SK-N-SH treated with all-trans-retinoic acid at 6 μM for 48 hours (cell line): ENCODE data around the gene HIVEP3.

Experiments
- ATAC-seq: fragments of 200-7000 bp; cut with Tn5 transposase; 3 replicates; pipeline ENCODE4 v1.9.1; 2020; ENCODE audit warnings: mild to moderate bottlenecking, moderate library complexity
- ARNTL ChIP-seq: fragments of 450-650 bp; formaldehyde crosslinking; IDR thresholded peaks from 2 replicates; pipeline ENCODE4 v1.5.0; 2020; ENCODE audit warnings: low read depth, mild to moderate bottlenecking, moderate library complexity, borderline replicate concordance
- BACH2 ChIP-seq: fragments of 250-450 bp; sonication (Bioruptor Pico); IDR thresholded peaks from 2 replicates; pipeline ENCODE4 v1.9.0; 2021; ENCODE audit warnings: mild to moderate bottlenecking, borderline replicate concordance
- CREB5 ChIP-seq: fragments of 250-450 bp; sonication (Bioruptor Pico); IDR thresholded peaks from 2 replicates; pipeline ENCODE4 v1.5.1; 2020; ENCODE audit warnings: low read depth, mild to moderate bottlenecking, moderate library complexity
- CSDC2 ChIP-seq: fragments of 250-450 bp; sonication (Bioruptor Pico); IDR thresholded peaks from 2 replicates; pipeline ENCODE4 v1.5.0; 2020; ENCODE audit warnings: mild to moderate bottlenecking, moderate library complexity
- ESRRG ChIP-seq: fragments of 250-450 bp; sonication (Bioruptor Pico); IDR thresholded peaks from 2 replicates; pipeline ENCODE4 v1.6.1; 2021; ENCODE audit warnings: mild to moderate bottlenecking
- GLIS3 ChIP-seq: fragments of 250-450 bp; sonication (Bioruptor Pico); IDR thresholded peaks from 2 replicates; pipeline ENCODE4 v1.5.0; 2020; ENCODE audit warnings: mild to moderate bottlenecking, moderate library complexity
- ISL1 ChIP-seq: fragments of 250-450 bp; sonication (Bioruptor Pico); IDR thresholded peaks from 2 replicates; pipeline ENCODE4 v2.1.2; 2022; ENCODE audit warnings: mild to moderate bottlenecking, moderate library complexity
- OSR1 ChIP-seq: fragments of 250-450 bp; sonication (Bioruptor Pico); IDR thresholded peaks from 2 replicates; pipeline ENCODE4 v1.8.0; 2022; ENCODE audit warnings: moderate library complexity, mild to moderate bottlenecking, inconsistent platforms
- PATZ1 ChIP-seq: fragments of 250-450 bp; sonication (Bioruptor Pico); IDR thresholded peaks from 2 replicates; pipeline ENCODE4 v1.8.0; 2020; ENCODE audit warnings: mild to moderate bottlenecking, moderate library complexity, borderline replicate concordance
- POU6F1 ChIP-seq: fragments of 250-450 bp; sonication (Bioruptor Pico); IDR thresholded peaks from 2 replicates; pipeline ENCODE4 v1.8.0; 2021; ENCODE audit warnings: low read depth, mild to moderate bottlenecking, moderate library complexity, borderline replicate concordance
- PPARA ChIP-seq: fragments of 250-450 bp; sonication (Bioruptor Pico); IDR thresholded peaks from 2 replicates; pipeline ENCODE4 v1.5.0; 2020; ENCODE audit warnings: mild to moderate bottlenecking, borderline replicate concordance
- SNAI2 ChIP-seq: fragments of 250-450 bp; sonication (Bioruptor Pico); IDR thresholded peaks from 2 replicates; pipeline ENCODE4 v1.5.0; 2020; ENCODE audit warnings: mild to moderate bottlenecking, moderate library complexity
- TCF4 ChIP-seq: fragments of 250-450 bp; sonication (Bioruptor Pico); IDR thresholded peaks from 2 replicates; pipeline ENCODE4 v1.8.0; 2021; ENCODE audit warnings: mild to moderate bottlenecking, moderate library complexity, borderline replicate concordance
- TOX ChIP-seq: fragments of 250-450 bp; sonication (Bioruptor Pico); IDR thresholded peaks from 2 replicates; pipeline ENCODE4 v1.8.0; 2021; ENCODE audit warnings: mild to moderate bottlenecking, moderate library complexity, borderline replicate concordance
- TSHZ2 ChIP-seq: fragments of 250-450 bp; sonication (Bioruptor Pico); IDR thresholded peaks from 2 replicates; pipeline ENCODE4 v1.5.0; 2020; ENCODE audit warnings: mild to moderate bottlenecking, moderate library complexity
- ZC3H10 ChIP-seq: fragments of 250-450 bp; sonication (Bioruptor Pico); IDR thresholded peaks from 2 replicates; pipeline ENCODE4 v1.5.1; 2021; ENCODE audit warnings: mild to moderate bottlenecking, moderate library complexity
- ZFP30 ChIP-seq: fragments of 450-650 bp; formaldehyde crosslinking; IDR thresholded peaks from 2 replicates; pipeline ENCODE4 v1.5.0; 2022; ENCODE audit warnings: mild to moderate bottlenecking, moderate library complexity
- ZNF565 ChIP-seq: fragments of 450-650 bp; formaldehyde crosslinking; conservative IDR thresholded peaks from 2 replicates; pipeline ENCODE4 v1.5.0; 2020; ENCODE audit warnings: low read depth, mild to moderate bottlenecking, moderate library complexity
- ZNF70 ChIP-seq: fragments of 450-650 bp; formaldehyde crosslinking; IDR thresholded peaks from 2 replicates; pipeline ENCODE4 v1.5.0; 2020; ENCODE audit warnings: mild to moderate bottlenecking, moderate library complexity
- ZNF8 ChIP-seq: fragments of 450-650 bp; formaldehyde crosslinking; IDR thresholded peaks from 2 replicates; pipeline ENCODE4 v1.5.0; 2020; ENCODE audit warnings: mild to moderate bottlenecking, moderate library complexity

The HIVEP3 gene

GRCh38 chr1:41933106-41933505 is 14.4 kb upstream of the HIVEP3 start:
- TF ChIP-seq PATZ1 (CRISPR knock-in tag), result no peak
- no peak for TF ChIP-seq TSHZ2 (CRISPR knock-in tag)
- TF ChIP-seq ZNF565, result no peak
- no peak for TF ChIP-seq OSR1 (CRISPR knock-in tag)
- no peak for TF ChIP-seq ZNF8
- TF ChIP-seq ZFP30 (CRISPR knock-in tag), result no peak
- no peak for TF ChIP-seq SNAI2 (CRISPR knock-in tag)
- no peak for TF ChIP-seq ARNTL
- no peak for TF ChIP-seq TCF4
- TF ChIP-seq POU6F1 (CRISPR knock-in tag), result no peak
- no peak for TF ChIP-seq ISL1 (CRISPR knock-in tag)
- no peak for TF ChIP-seq TOX (CRISPR knock-in tag)
- no peak for TF ChIP-seq CSDC2 (CRISPR knock-in tag)
- TF ChIP-seq BACH2 (CRISPR knock-in tag), result no peak
- ATAC-seq, result no peak

- TF ChIP-seq GLIS3 (CRISPR knock-in tag) (no peak), ARNTL (no peak), OSR1 (CRISPR knock-in tag) (no peak), PATZ1 (CRISPR knock-in tag) (no peak), ZC3H10 (CRISPR knock-in tag) (no peak), BACH2 (CRISPR knock-in tag) (no peak), PPARA (CRISPR knock-in tag) (no peak), CREB5 (CRISPR knock-in tag) (no peak), ESRRG (CRISPR knock-in tag) (no peak)
- no peak for ATAC-seq
These were observed 12.9 kb upstream of the HIVEP3 start for GRCh38 chr1:41931578-41931977.

GRCh38 chr1:41927118-41927517 is 8.4 kb upstream of the HIVEP3 start:
- TF ChIP-seq TSHZ2 (CRISPR knock-in tag), result no peak
- TF ChIP-seq ZNF8, result no peak
- TF ChIP-seq TCF4, result no peak
- TF ChIP-seq POU6F1 (CRISPR knock-in tag), result no peak
- TF ChIP-seq SNAI2 (CRISPR knock-in tag), result no peak
- TF ChIP-seq PPARA (CRISPR knock-in tag), result no peak
- TF ChIP-seq ZC3H10 (CRISPR knock-in tag), result no peak
- TF ChIP-seq ZFP30 (CRISPR knock-in tag), result no peak
- TF ChIP-seq OSR1 (CRISPR knock-in tag), result no peak
- TF ChIP-seq ZNF70 (CRISPR knock-in tag), result no peak
- ATAC-seq, result no peak
